DOHH2 (cell line): ENCODE measurements around the gene ARRB1.

Experiments
- EZH2phosphoT487 ChIP-seq: fragments of 200-600 bp; sonication (generic); IDR thresholded peaks from 2 replicates; pipeline ENCODE4 v1.6.1; 2017; ENCODE audit warnings: borderline replicate concordance, mild to moderate bottlenecking, antibody characterized with exemption, low read length, moderate library complexity, mixed read lengths
- TF ChIP-seq, protein P1 (sequence below): fragments of 200-600 bp; sonication (generic); IDR thresholded peaks from one replicate; pipeline ENCODE4 v1.5.1; 2014; ENCODE audit warnings: antibody characterized with exemption, mild to moderate bottlenecking, low read depth, low read length; ENCODE audit not compliant: poor library complexity, severe bottlenecking

DNA sequence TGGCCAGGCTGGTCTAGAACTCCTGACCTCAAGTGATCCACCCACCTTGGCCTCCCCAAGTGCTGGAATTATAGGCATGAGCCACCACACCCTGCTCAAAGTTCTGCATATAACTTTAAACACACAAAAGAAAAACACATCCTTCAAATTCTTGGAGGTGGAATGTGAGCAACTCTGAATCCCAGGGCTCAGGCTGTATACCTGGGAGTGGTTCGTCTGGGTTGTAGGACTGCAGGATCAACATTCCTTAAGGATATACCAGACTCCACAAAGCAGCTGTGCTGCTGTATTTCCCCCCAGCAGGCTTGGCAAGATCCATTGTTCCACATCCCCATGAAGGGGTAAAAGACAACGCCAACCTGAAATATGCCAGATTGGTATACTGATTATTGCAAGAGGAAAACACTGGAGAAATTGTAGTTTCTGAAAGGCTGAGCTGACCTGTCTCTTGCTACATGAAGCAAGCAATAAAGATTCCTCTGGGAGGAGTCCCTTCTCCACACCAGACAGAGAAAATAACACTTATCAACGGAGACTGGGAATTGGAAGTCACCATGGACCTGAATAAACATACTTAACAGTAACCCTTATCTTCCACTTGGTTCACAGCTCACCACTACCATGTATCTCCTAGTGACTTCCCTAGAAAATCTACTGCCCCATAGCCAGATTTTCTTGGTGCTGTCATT lies 35.6 kb upstream of the ARRB1 start:
- TF ChIP-seq, protein P1, sequence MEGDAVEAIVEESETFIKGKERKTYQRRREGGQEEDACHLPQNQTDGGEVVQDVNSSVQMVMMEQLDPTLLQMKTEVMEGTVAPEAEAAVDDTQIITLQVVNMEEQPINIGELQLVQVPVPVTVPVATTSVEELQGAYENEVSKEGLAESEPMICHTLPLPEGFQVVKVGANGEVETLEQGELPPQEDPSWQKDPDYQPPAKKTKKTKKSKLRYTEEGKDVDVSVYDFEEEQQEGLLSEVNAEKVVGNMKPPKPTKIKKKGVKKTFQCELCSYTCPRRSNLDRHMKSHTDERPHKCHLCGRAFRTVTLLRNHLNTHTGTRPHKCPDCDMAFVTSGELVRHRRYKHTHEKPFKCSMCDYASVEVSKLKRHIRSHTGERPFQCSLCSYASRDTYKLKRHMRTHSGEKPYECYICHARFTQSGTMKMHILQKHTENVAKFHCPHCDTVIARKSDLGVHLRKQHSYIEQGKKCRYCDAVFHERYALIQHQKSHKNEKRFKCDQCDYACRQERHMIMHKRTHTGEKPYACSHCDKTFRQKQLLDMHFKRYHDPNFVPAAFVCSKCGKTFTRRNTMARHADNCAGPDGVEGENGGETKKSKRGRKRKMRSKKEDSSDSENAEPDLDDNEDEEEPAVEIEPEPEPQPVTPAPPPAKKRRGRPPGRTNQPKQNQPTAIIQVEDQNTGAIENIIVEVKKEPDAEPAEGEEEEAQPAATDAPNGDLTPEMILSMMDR: no peak
- TF ChIP-seq EZH2phosphoT487: no peak
